NCI-H510A (cell line): ENCODE data around the gene LCLAT1.

Experiments used
- DNase-seq: peaks from one replicate; lab custom pipeline; 2025; lab: John Stamatoyannopoulos, UW

The LCLAT1 gene

DNA sequence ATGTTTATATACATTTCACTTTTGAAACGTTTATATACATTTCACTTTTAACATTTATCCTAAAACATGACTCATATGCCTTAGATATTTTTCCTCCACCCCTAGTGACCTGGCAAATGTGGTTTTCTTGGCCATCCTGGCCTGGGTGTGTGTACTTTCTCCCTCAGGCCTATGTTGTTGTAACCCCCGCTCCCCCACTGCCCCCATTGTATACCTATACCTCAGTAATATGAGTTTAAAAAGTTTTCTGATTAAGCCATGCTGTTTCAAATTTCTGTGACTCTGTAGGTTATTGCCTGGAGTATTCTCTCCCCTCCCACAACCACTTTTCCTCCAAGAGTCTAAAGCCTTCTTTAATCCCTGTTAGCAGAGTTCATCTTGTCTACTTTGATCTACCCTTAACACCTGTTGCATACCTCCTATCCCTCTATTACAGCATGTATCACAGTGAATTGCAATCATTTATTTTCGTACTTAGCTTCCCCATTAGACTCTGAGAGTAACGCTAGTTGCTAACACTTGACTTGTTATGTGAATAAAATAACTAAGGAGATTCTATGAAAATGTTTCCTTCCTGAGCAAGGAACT is 67.9 kb downstream of the LCLAT1 start:
- no peak for DNase-seq

DNA sequence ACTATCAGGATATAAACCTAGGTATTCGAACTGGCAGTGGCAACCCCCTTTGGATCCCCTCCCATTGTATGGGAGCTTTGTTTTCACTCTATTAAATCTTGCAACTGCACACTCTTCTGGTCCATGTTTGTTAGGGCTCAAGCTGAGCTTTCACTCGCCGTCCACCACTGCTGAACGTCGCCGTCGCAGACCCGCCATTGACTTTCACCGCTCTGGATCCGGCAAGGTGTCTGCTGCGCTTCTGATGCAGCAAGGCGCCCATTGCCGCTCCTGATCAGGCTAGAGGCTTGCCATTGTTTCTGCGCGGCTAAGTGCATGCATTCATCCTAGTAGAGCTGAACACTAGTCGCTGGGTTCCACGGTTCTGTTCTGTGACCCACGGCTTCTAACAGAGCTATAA is 69.1 kb downstream of the LCLAT1 start:
- no peak for DNase-seq

DNA sequence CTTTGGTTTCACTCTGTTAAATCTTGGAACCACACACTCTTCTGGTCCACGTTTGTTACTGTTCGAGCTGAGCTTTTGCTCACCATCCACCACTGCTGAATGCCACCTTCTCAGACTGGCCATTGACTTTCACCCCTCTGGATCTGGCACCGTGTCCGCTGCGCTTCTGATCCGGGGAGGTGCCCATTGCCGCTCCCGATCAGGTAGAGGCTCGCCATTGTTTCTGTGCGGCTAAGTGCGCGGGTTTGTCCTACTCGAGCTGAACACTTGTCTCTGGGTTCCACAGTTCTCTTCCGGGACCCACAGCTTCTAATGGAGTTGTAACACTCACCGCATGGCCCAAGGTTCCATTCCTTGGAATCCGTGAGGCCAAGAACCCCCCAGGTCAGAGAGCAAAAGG is 72.8 kb downstream of the LCLAT1 start:
- no peak for DNase-seq

DNA sequence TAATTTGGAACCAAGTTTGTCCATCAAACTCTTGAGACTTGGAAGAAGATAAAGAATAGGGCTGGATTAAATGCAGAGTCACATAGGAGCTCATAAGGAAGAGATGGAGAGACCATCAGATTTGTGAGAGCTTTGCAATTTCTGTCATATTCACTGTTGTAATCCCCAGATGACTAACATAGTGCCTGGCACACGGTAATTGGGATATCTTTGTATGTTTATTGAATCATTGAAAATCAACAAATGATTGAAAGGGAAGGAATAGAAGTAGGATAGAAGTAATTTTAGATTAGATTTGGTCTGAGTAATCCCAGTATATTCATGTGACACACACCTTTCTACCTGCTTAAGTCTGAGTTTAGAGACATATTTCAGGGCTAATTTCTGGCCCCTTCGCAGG is 75.4 kb downstream of the LCLAT1 start:
- DNase-seq, result no peak

DNA sequence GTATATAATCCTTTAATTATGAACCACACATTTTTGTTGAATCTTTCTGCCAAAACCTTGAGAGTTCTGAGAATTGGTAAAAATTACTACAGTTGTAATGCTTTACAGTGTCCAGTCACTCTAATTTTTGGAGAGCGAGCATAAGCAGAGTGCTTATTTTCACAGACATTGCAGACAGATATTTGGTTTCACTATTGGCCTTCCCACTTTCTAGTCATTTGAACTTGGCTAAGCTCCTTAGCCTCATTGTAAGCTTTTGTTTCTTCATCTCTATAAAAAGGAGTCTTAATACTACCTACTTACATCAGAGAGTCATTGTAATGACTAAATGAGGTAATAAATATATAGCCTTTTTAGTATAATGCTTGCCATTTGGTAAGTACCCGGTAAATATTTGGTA is 80.4 kb downstream of the LCLAT1 start:
- DNase-seq, result no peak

DNA sequence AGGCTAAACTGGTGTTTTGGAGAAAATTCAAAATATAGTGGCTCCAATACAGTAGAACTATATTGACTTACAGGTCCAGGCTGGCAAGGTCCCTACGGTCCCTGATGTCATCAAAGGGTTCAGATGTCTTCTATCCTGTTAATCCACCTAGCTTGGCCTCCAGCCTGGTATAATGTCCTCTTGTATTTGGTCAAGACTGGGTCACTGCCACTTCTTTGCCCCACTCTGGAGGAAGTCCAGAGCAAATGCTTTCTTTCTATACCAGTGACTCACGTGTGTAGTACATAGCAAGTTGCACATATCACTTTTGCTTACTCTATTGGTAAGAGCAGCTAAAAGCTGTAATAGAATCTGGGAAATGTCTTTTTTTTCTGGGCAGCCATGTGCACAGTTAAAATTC is 80.8 kb downstream of the LCLAT1 start:
- DNase-seq, result no peak

DNA sequence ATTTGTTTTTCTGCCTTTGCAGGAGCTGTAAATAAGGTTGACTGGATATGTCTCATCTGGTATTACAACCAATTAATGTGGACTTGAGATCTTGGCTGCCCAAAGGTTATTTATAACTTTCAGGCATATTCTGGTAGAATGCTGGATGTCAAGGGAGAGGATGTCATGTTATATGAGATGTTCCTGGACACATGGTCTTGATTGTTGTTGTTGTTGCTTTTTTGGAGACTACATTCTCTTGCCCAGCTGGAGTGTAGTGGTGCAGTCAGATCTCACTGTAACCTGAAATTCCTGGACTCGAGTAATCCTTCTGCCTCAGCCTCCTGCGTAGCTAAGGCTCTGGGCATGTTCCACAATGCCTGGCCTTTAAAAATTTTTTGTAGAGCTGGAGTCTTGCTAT is 83.3 kb downstream of the LCLAT1 start:
- no peak for DNase-seq

DNA sequence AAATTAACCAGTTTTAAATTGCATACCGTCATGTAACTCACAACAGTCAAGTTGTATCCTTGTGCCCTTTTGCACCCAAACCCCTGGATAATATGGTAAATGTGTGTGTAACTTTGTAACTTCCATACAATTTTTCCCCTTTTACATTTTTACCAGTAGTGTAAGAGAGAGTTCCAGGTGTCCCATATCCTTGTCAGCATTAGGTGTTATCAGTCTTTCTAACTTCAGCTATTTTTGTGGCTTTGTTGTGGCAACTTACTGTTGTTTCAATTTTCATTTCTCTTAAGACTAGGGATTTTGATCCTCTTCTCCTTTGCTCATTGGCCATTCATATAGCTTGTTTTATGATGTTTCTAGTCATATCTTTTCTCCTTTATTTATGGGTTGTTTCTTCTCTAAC is 94.6 kb downstream of the LCLAT1 start:
- no peak for DNase-seq

DNA sequence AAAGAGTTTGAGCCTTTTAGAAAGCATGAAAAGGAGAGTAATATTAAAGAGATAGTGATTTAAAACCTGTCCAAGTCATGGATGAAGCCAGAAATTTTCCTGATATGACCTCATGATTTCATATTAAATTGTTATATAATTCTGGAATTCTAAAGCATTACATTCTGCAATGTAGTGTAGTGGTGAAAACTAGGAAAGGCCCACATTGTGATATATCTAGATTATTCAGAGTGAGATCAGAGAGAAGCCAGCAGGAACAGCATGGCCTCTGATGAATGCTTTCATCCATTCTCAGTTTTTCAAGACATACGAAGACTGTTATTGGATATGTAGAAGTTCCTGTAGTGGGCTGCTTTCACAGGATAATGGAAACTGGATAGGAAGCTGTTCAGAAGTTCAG is 98.8 kb downstream of the LCLAT1 start:
- DNase-seq, result no peak

DNA sequence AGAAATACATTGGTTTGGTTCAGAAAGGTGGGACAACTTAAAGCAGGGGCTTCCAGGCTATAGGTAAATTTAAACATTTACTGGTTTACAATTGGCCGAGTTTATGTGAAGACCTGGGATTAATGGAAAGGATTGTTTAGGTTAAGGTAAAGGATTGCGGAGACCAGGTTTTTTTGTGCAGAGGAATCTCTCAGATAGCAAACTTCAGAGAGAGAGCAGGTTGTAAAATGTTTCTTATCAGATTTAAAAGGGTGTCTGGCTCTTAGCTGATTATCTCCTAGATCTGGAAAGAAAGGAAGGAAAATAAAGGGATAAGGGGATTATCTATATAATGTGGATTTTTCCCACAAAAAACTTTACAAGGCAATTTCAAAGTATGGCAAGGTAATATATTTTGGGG is 101.3 kb downstream of the LCLAT1 start:
- no peak for DNase-seq

DNA sequence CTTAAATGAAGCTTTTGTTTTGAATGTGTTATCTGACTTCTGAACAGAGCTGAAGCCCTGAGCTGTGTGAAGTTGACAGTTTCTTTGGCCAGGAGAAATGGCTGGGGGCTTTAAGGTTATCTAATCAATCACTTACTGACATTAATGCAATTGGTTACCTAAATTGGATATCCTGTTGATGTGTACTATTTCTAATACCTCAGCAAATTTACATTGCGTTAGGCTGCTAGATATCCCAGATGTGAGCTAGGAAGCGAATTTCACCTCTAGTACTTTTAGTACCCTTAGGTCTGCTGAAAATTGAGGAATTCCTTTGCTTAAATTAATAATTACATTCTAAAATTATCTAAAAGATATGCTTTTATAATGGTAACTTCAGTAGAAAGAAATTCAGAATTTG is 102.0 kb downstream of the LCLAT1 start:
- no peak for DNase-seq

DNA sequence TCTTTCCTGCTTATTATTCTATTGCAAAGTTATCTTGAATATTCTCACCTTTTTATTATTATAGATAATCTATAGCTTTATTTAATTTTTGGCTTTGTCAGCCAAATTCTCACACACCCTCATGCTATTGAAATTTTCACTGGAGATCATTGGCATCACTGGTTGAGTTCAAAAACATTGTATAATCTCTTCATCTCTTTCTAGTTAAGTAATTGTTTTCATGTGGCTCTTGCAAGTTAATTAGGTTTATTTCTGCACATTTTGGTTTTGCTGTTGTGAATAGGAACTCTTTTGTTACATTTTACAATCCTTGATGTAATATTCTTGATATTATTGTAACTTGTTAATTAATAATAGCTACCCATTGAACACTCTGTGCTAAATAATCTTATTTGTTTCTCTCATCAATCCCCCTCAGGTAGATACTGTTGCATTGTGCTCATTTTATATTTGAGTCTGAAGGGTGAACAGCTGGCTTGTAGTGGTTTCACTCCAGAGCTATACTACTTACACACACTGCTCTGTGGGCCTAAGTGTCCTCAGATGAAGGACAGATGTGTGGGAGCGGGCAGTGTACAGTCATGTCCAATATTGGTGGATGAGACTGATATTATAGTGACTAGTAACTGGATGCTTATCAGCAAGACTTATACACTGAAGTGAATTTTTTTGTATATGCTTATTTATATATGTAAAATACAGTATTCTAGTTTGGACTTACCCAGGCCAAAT is 112.7 kb downstream of the LCLAT1 start:
- no peak for DNase-seq

DNA sequence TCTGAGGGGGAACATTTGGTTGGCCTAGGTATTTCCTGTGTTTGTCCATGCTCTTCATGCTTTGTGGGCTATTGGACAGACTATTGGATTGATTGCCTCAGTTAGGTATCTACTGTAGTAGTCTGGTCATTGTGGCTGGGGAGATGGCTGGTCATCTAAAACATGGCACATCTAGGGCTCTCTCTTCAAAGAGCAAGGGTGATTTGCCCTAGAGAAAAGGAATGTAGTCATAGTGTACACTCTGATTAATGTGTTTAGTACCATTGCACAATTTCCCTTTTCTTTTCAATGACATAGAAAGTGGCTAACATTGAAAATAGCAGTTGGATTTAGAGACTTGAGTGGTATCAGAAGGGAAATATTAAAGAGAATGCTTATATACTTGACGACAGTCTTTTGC is 114.3 kb downstream of the LCLAT1 start:
- no peak for DNase-seq

DNA sequence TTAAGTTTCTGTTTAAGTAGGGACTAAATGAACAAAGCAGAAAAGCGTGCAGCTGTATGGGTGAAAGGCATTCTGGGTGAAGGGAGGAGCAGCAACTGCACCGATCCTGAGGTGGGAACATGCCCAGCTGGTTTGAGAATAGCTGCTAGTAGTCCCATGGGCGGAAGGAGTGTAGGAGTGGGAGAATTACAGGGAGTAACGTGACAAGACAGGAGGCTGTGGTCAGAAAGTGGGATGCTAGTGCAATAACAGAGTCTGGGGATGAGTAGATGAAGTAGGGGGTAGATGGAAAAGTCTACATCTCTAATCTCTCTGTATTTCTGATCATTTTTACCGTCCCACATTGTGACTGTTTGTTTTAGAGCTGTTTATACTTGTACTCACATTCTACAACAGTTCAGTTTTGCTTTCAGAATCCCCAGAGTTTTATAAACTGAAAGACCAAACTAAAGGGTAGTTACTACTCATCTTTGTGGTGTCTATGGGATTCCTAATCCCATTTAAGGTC is 118.9 kb downstream of the LCLAT1 start:
- no peak for DNase-seq

DNA sequence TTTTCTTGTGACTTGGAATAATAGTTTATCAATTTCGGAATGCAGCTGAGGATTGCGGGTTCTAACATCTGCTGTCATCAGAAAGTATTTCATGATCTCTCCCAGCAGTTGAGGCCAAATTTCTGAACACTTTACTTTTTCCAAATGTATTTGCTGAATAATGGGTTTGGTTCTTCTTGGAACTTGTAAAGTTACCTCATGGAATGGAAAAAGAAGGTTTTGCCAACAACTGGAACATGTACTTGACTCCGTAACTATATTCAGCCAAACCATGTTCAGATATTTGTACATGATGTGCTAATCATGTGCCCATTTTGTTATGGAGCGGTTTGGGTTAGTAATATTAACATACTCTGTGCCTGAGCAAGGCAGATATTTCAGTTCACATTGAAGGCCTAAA is 119.6 kb downstream of the LCLAT1 start:
- DNase-seq, result no peak

DNA sequence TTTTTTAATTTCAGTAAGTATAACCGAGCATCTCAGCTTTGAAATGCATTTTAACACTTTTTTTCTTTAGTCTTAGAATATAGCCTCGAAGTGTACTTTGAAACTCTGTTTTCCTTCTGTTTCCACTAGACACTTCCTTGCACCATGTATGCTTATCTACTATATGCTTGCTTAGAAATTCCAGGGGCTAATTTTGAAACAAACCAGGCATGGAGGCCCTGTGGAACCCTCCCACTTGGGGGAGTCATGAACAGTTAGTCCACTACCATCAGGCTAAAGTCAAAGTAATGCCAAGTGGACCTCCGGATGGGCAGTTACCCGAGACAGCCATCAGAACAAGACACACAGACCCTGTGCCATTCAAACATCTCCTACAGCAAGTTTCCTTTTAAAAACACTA is 120.3 kb downstream of the LCLAT1 start:
- DNase-seq, result no peak

DNA sequence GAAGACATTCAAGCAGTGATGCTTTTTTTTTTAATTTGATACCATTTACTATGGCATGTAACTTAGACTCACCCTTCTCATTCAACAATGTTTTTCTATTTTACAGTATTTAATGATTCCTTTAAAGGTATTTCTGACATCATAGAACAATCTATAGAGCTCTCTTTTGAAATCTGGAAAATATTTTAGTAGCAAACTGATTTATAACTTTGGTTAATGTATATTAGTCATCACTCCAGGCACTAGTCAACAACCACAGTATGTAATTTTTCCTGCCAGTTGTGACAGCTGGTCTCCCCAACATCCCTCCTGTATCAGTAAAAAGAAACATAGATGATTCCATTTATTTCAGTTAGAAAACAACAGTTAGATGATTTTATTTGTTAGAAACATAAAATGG is 122.9 kb downstream of the LCLAT1 start:
- DNase-seq, result no peak

DNA sequence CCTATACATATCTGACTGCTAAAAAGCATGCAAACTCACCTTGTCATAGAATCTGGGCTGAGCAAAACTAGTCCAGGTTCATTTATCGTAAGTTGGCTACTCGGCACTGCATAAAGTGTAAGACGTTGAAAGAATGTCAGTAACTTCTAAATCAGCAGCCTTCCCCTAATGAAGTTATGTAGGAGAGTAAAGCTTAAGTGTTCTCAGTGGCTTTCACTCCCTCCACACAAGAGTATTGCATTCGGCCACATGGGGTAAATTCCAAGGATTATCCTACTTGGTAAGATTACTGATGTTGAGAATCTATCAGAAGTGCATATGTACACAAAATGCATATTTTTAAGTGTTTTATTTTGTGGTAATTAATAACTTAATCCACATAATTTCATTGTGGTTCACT is 130.1 kb downstream of the LCLAT1 start:
- DNase-seq, result no peak

DNA sequence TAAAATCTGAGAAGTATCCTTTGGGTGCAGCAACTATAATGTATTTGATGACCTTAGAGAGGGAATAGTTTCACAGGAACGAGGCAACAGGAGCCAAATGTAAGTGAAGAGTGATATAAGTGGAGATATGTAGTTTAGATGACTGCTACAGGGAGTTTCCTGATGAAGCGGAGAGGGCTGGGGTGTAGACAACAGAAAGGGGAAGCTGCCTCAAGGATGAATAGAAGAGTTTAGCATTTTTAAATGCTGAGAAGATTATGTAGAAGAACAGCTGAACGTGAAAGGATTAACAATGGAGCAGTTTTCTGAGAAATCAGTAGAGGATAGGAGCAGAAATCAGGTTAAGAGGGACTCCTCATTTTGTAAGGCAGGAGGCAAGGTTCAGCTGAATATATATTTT is 133.3 kb downstream of the LCLAT1 start:
- no peak for DNase-seq

DNA sequence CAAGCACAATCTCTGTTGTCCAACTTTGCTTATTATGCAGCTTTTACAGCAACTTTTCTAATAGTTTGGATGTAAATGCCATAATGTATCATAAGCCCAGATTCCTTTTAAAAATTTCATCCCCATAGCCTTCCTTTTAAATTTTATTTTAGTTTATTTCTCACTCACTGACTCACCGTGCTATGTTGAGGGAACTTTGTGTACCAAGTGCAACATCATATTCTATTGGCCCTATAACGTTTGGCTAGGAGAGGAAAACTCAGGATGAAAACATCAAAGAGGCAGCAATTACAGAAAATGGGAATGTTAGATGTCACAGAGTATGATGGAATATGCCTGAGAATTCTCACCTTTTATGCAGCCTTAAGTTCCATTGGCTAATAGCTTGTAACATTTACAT is 135.5 kb downstream of the LCLAT1 start:
- no peak for DNase-seq

DNA sequence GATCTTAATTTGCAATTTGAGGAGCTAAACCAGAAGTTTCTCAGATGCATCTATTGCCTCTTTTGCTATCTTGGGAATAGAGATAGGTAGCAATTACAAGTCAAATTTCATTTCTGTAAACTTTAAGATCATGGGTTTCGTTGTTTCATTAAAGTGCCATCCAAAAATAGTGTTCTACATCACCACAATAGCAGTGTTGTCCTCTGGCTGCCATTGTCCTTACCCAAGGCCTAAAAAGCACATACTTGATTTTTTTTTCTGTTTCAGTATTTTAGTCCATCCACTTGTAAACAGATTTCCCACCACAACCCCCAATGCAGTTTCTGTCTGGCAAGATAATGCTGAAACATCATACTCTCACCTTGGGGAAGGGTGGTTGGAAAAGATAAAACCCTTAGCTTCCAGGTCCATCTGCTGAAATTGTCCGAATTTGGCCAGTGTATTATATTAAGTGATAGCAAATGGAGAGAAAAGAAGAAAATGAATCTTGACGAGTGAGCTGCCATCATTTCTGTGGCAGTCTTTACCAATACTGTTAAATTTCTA is 136.2 kb downstream of the LCLAT1 start:
- DNase-seq, result no peak

DNA sequence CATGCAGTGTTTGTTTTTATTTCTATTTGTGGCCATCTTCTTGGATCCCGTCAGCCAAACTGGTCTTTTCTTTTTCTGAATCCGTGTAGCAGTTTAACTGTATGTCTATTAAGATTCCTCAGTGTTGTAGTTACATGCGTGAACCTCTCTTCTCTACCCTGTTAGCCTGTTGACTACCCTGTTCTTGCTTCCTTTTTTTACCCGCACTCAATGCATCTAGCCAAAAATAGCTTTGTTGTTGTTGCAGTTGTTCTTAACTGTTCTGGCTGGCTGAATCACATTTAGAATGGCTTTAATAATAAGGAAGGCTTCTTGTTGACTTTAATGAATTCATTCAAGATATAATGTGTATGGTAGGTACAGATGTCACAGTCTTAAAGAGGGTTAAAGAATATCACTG is 137.1 kb downstream of the LCLAT1 start:
- DNase-seq, result no peak

DNA sequence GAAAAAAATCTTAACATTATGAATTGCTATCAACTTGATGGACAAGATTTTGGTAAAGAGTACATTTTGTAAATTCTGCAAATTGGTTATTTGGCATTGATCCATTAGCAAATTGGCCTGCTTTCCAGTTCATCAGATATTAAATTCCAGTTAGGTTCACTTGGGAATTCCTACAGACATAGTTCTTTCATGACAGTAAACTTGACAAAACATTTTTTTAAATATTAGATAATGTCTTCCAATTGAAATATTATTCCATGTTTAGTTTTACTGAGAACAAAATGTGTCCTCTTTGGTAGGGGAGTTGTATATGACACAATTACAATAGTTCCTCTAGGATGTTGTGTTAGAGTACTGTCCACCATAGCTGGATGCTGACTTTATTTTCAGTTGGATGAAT is 141.9 kb downstream of the LCLAT1 start:
- DNase-seq, result no peak

DNA sequence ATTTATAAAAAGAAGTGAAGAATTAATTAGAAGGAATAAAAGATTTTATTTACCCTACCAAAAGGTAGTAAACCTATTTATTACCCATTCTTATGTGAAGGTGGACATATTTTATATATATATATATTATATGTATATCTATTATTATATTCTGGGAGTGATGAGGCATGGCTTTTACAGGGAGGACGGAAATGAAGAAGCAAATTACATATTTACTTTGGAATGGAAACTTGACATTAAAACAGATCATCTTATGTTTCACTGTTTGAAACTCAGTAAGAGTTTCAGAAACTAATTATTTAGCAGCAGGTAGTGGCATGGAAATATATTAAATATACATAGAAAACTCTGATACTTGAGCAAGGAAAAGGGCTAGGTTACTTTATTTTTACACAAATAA is 143.4 kb downstream of the LCLAT1 start:
- no peak for DNase-seq
